ENCODE results near the gene OARD1.

OARD1 gene

DNA sequence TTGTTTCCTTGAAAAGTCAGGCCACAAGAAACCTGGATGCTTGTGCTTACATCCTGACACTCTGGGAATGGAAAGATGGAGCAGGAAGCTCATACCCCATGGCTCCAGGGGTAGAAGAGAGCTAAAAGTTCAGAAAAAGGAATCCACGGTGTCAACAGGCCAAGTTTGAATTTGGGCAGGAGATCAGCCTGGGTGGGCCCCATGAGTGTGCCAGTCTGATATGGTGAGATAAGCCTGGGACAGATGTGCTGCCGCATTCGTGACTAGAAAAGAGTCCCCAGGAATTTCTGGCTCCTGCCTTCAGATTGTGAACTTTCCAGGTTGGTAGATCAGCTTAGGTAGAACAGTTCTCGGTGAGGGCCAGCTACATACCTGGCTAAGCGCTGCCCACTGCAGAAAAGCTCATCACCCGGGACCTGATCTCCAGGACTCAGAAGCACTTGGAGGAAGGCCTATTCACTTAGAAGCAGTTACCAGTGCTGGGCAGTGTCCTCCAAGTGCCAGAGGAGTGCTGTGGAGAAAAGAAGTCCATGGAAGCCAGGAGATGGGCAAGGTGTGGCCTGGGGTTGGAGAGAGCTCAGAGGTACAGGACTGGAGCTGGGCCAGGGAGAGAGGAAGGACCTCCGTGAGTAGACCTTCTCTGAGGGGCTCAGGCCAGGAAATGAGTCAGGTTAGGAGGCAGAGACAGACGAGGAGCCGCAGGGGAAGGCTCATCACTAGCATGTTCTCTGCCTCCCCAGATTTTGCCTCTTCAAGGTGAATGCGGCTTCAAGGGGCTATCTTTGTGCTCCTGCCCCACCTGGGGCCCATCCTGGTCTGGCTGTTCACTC is 29.7 kb downstream of the OARD1 start, which contains the start of gene TSPO2:
Gene TSPO2, plus strand, starts transcription at position 242 of the 830 bp plus-strand sequence. Its CDS starts 519 bp downstream, at position 761.
- POLR2A ChIA-PET = interaction anchor here (1.5 kb wide), 1 partner anchor 30 kb away, joined by 4 read pairs; the partner anchor contains the start of genes NFYA and OARD1

DNA sequence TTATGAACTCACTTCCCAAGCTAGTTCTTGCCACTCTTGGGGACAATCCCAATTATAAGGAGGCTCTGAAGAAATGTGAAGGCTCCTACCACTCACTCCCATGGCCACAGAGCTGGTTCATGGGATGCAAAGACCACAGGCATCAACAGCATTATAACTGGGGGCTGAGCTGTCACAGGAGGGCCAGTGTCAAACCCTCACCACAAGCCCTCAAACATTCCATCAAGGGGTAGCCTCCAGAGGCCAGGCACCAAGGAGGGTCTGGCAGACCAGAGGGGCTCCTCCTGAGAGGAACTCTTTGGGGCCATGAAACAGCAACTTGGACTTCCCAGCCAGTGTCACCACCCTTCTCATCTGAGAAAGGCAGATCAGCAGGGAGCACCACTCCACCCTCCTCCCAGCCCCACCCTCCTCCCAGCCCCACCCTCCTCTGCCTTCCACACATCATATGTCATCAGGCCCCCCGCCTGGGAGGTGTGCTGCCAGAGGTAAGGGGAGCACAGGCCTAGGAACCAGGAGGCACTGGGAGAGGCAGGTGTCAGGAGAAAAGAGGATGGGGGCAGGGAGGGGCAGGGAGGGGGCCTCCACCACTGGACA is 31.1 kb downstream of the OARD1 start:
- DNase-seq (ENCODE audit: extremely low spot score) = no peak
- TF ChIP-seq HDGF (IDR thresholded peaks at IDR 0.05; ENCODE audit: borderline replicate concordance) = no peak
- no peak for TF ChIP-seq NFRKB (IDR thresholded peaks at IDR 0.05)
- no peak for TF ChIP-seq ELF4 (IDR thresholded peaks at IDR 0.05)
- no peak for TF ChIP-seq ARNT (IDR thresholded peaks at IDR 0.05)
- no peak for TF ChIP-seq PKNOX1 (IDR thresholded peaks at IDR 0.05)
- no peak for TF ChIP-seq LEF1 (IDR thresholded peaks at IDR 0.05; ENCODE audit: borderline replicate concordance)
- no peak for TF ChIP-seq FOXA1 (IDR thresholded peaks at IDR 0.05)
- no peak for TF ChIP-seq ZNF384 (IDR thresholded peaks at IDR 0.05)
- no peak for TF ChIP-seq SP1 (IDR thresholded peaks at IDR 0.05)
- CTCF ChIA-PET = interaction anchor here (1.4 to 1.6 kb wide), 2 partner anchors 8 to 15 kb away, joined by 3 read pairs; no protein-coding TSS in a partner anchor
- POLR2A ChIA-PET = interaction anchor here (1.0 kb wide), 1 partner anchor 13 kb away, joined by 4 read pairs; no protein-coding TSS in a partner anchor

More for the DNA sequence above, 29.7 kb downstream of the OARD1 start, which contains the start of gene TSPO2:
- no peak for TF ChIP-seq PKNOX1 (IDR thresholded peaks at IDR 0.05)
- no peak for TF ChIP-seq FOXK2 (IDR thresholded peaks at IDR 0.05)
- no peak for TF ChIP-seq HDGF (IDR thresholded peaks at IDR 0.05; ENCODE audit: borderline replicate concordance)
- no peak for TF ChIP-seq TARDBP (IDR thresholded peaks at IDR 0.05)
- TF ChIP-seq L3MBTL2 (conservative IDR thresholded peaks at IDR 0.05) = no peak
- no peak for TF ChIP-seq BHLHE40 (IDR thresholded peaks at IDR 0.05; ENCODE audit: borderline replicate concordance)
- TF ChIP-seq FOXM1 (IDR thresholded peaks at IDR 0.05; ENCODE audit: borderline replicate concordance) = no peak
- no peak for TF ChIP-seq CTBP1 (IDR thresholded peaks at IDR 0.05; ENCODE audit: borderline replicate concordance)
- DNase-seq (ENCODE audit: extremely low spot score) = no peak
- CTCF ChIA-PET = no interaction called here

DNA sequence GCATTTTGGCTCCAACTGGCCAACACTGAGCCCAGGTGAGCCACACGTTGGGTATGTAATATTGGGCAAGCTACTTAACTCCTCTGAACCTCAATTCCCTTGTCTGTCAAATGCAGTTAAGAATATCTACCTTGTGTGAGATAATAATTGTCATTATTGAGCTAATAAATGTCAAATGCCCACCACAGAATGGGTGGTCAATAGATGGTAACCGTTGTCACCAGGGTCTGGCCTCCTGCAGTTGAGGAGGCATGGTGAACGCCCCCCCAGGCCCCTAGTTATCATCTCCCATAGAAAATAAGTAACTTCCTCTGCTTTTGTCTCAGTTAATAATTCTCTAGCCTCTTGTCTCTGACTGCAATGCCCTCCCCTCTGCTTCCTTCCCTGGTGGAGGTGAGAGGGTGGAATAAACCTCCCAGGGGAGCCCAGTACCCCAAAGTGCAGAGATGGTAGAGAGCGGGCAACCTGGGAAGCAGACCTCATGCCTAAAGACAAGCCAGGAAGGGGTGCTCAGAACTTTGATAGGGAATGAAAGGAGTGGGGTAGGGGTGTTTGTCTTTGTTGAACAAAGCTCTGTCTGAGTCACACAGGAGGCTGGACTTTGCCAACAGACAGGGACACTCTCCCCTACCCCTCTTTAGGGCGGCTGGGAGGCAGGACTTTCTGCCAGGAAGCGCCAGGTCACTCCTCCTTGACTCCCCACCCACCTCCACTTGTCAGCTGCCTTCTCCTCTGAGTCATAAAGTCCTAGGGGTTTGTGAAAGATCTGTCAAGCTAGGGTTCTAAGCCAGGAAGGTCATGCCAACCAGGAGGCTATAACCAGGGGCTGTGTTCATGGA is 31.8 kb downstream of the OARD1 start:
- no peak for DNase-seq (ENCODE audit: extremely low spot score)
- ChIA-PET CTCF (interaction anchor here (0.6 to 1.6 kb wide), 5 partner anchors 9 to 23 kb away, joined by 3 to 11 read pairs (median 3); no protein-coding TSS in a partner anchor), POLR2A (interaction anchor here (1.0 kb wide), 1 partner anchor 13 kb away, joined by 4 read pairs; no protein-coding TSS in a partner anchor)
- no peak for TF ChIP-seq FOXM1 (IDR thresholded peaks at IDR 0.05; ENCODE audit: borderline replicate concordance)
- no peak for TF ChIP-seq PKNOX1 (IDR thresholded peaks at IDR 0.05)
- no peak for TF ChIP-seq FOXA1 (IDR thresholded peaks at IDR 0.05)
- no peak for TF ChIP-seq ARNT (IDR thresholded peaks at IDR 0.05)
- TF ChIP-seq ZNF384 (IDR thresholded peaks at IDR 0.05) = no peak
- no peak for TF ChIP-seq FOXK2 (IDR thresholded peaks at IDR 0.05)
- no peak for TF ChIP-seq NFRKB (IDR thresholded peaks at IDR 0.05)
- TF ChIP-seq LEF1 (IDR thresholded peaks at IDR 0.05; ENCODE audit: borderline replicate concordance) = no peak
- no peak for TF ChIP-seq CTBP1 (IDR thresholded peaks at IDR 0.05; ENCODE audit: borderline replicate concordance)
- no peak for TF ChIP-seq ELF4 (IDR thresholded peaks at IDR 0.05)
- no peak for TF ChIP-seq TARDBP (IDR thresholded peaks at IDR 0.05)
- TF ChIP-seq L3MBTL2 (conservative IDR thresholded peaks at IDR 0.05) = no peak
- no peak for TF ChIP-seq BHLHE40 (IDR thresholded peaks at IDR 0.05; ENCODE audit: borderline replicate concordance)
- TF ChIP-seq SUZ12 (IDR thresholded peaks at IDR 0.05) = no peak
- no peak for TF ChIP-seq HDGF (IDR thresholded peaks at IDR 0.05; ENCODE audit: borderline replicate concordance)

- ChIA-PET POLR2A (no interaction called here), CTCF (interaction anchor here (0.5 to 1.6 kb wide), 5 partner anchors 10 to 134 kb away, joined by 3 to 11 read pairs (median 3); no protein-coding TSS in a partner anchor)
- peak; percentile 67 for DNase-seq (ENCODE audit: extremely low spot score)
- TF ChIP-seq HDGF (IDR thresholded peaks at IDR 0.05; ENCODE audit: borderline replicate concordance) (no peak), LEF1 (IDR thresholded peaks at IDR 0.05; ENCODE audit: borderline replicate concordance) (no peak), CTBP1 (IDR thresholded peaks at IDR 0.05; ENCODE audit: borderline replicate concordance) (no peak), BHLHE40 (IDR thresholded peaks at IDR 0.05; ENCODE audit: borderline replicate concordance) (no peak), L3MBTL2 (conservative IDR thresholded peaks at IDR 0.05) (no peak), SUZ12 (IDR thresholded peaks at IDR 0.05) (no peak), TARDBP (IDR thresholded peaks at IDR 0.05) (no peak), FOXA1 (IDR thresholded peaks at IDR 0.05) (no peak), PKNOX1 (IDR thresholded peaks at IDR 0.05) (no peak), FOXM1 (IDR thresholded peaks at IDR 0.05; ENCODE audit: borderline replicate concordance) (no peak), NFRKB (IDR thresholded peaks at IDR 0.05) (no peak), FOXK2 (IDR thresholded peaks at IDR 0.05) (no peak), ZNF384 (IDR thresholded peaks at IDR 0.05) (no peak), SP1 (IDR thresholded peaks at IDR 0.05) (no peak), ELF4 (IDR thresholded peaks at IDR 0.05) (no peak), ARNT (IDR thresholded peaks at IDR 0.05) (no peak)
Observed at GRCh38 chr6:41039060-41039998, 32.8 kb downstream of the OARD1 start, which contains the start of gene UNC5CL. UNC5CL (minus strand) TSS chr6:41039221; CDS start chr6:41035074, 4,147 bp downstream.
